Spleen (tissue), 11 donors: ENCODE data around the gene KLF12. TPM values are rescaled to one million over a fixed set of nuclear protein-coding genes. Genes with fewer than 3 reads are reported as not detected.

ENCODE experiments used
- DNase-seq: peaks from one replicate; pipeline ENCODE4 v3.0.0-alpha.2; 2020
- H3K27ac ChIP-seq, 8 donors: fragments of 200-600 bp; sonication (generic) in 7 of 8; 1 replicate in 4 of 8; 2 replicates in 4 of 8; pipeline versions ENCODE4 v1.5.0 to v1.8.0; 2016 to 2021; ENCODE audit warnings: inconsistent platforms in 4 of 8, mild to moderate bottlenecking in 4 of 8, moderate library complexity in 1 of 8
- H3K27me3 ChIP-seq, 7 donors: fragments of 200-600 bp; sonication (generic) in 6 of 7; replicated peaks in 1 of 7; 1 replicate in 4 of 7; 2 replicates in 3 of 7; pipeline versions ENCODE4 v1.5.0 to v1.8.0; 2016 to 2021; ENCODE audit warnings: inconsistent platforms in 3 of 7, mild to moderate bottlenecking in 1 of 7
- H3K36me3 ChIP-seq, 6 donors: fragments of 200-600 bp; sonication (generic) in 5 of 6; 1 replicate in 4 of 6; 2 replicates in 2 of 6; pipeline versions ENCODE4 v1.5.0 to v1.8.0; 2016 to 2021; ENCODE audit warnings: inconsistent platforms in 2 of 6
- H3K4me1 ChIP-seq, 6 donors: fragments of 200-600 bp; sonication (generic) in 5 of 6; 1 replicate in 3 of 6; 2 replicates in 3 of 6; pipeline versions ENCODE4 v1.5.0 to v1.8.0; 2016 to 2021; ENCODE audit warnings: inconsistent platforms in 3 of 6
- H3K4me3 ChIP-seq, 8 donors: fragments of 200-600 bp; sonication (generic) in 7 of 8; 1 replicate in 4 of 8; 2 replicates in 4 of 8; pipeline versions ENCODE4 v1.5.0 to v1.8.0; 2016 to 2021; ENCODE audit warnings: inconsistent platforms in 4 of 8, mild to moderate bottlenecking in 4 of 8, moderate library complexity in 2 of 8
- H3K9me3 ChIP-seq, 8 donors: fragments of 200-600 bp; sonication (generic) in 7 of 8; 1 replicate in 4 of 8; 2 replicates in 4 of 8; pipeline versions ENCODE4 v1.5.0 to v1.8.0; 2016 to 2021; ENCODE audit warnings: inconsistent platforms in 4 of 8
- POLR2A ChIP-seq, 3 donors: fragments of 450-650 bp; IDR thresholded peaks; one replicate each; pipeline ENCODE4 v1.5.1; 2017; ENCODE audit warnings: antibody characterized with exemption in 3 of 3, mild to moderate bottlenecking in 1 of 3
- POLR2AphosphoS5 ChIP-seq, 3 donors: sonication (generic); formaldehyde crosslinking; IDR thresholded peaks; one replicate each; pipeline ENCODE4 v1.5.1; 2017; ENCODE audit warnings: antibody characterized with exemption in 3 of 3
- WGBS, 5 donors: extraction: QIAGEN DNeasy Blood & Tissue Kit in 3 of 5; methylation state at CpG; one replicate each; pipeline versions ENCODE4 v1.1.5 to v1.1.7; 2013 to 2018; 5-methylcytosine and 5-hydroxymethylcytosine counted together
- intact Hi-C: fragments of 100-400 bp; cut with DNase I; formaldehyde crosslinking; loops from one replicate; pipeline ENCODE4 v1.15.0; 2023; ENCODE audit warnings: low total_unique reads
- polyA plus RNA-seq, 3 donors: library from polyadenylated mRNA; stranded (reverse); fragments of 200-250 nt; gene quantifications; one replicate each; pipeline ENCODE4 v1.2.1, GENCODE V29; 2013
- total RNA-seq, 7 donors: library from RNA; depleted of rRNA in 3 of 7; stranded (reverse); fragments of >200 nt in 3 of 7; fragmentation: NEBNext Ultra II Directional in 4 of 7; extraction: Animal tissue kit (Norgen Biotek cat#: 25700) in 4 of 7; gene quantifications; one replicate each; pipeline versions ENCODE4 v1.1.0 to v1.2.1, GENCODE V29; 2016 to 2021
- TF ChIP-seq, protein P1 (sequence below), 11 experiments: fragments of 200-600 bp in 7 of 11; fragments of 450-650 bp in 4 of 11; sonication (generic) in 4 of 11; IDR thresholded peaks in 8 of 11; conservative IDR thresholded peaks in 3 of 11; 1 replicate in 7 of 11; 2 replicates in 4 of 11; pipeline versions ENCODE4 v1.4.0 to v1.8.0; 2016 to 2021; ENCODE audit warnings: antibody characterized with exemption in 11 of 11, inconsistent platforms in 4 of 11, mild to moderate bottlenecking in 1 of 11
- donor health status: healthy with polysubstance abuse.
- donor health status: DM: no; HTN: no; CAD: no; lungs with moderate emphysema.
- donor health status: DM: no; HTN: no; CAD: no.
- donor health status: Bipolar disorder and iron deficiency.
- donor health status: healthy.
- donor health status: DM: no; HTN: no; CAD: no.
- donor health status: DM: yes; HTN: yes; CAD: no.

KLF12 gene
- total and polyA plus RNA-seq, 10 donors: 3.8 to 46.0 (median 29.8) TPM

DNA sequence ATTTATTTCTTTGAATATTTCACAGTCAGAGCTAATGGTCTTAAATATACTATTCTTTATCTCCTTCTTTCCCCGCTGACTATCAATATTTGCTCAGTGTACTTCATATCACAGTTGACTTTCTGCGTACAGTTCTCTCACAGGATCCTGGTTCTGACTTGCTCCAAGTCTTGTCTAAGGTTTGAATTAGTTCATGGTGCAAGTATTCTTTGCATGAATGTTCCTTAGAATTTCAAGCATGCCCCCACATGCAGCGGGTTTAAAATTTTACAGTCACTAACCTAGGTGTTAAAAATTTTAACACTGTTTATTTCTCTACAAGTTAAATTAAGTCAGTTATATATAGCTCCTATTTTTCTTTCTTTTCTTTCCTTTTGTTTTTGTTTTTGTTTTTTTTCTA is 20.8 kb upstream of the KLF12 start:
- Histone ChIP-seq H3K27ac (no peak overlapping the region), H3K27me3 (no peaks in the 10 kb centered on the region), H3K36me3 (no peaks in the 10 kb centered on the region), H3K9me3 (no peaks in the 10 kb centered on the region), H3K4me3 (no peak overlapping the region), H3K4me1 (no peaks in the 10 kb centered on the region)
- WGBS, 5 donors: 94 to 99% (median 96%) methylated on average over 3 of the region's 3 CpGs
- intact Hi-C loops: no loop called here
- no peak for TF ChIP-seq POLR2A (IDR thresholded peaks at IDR 0.05)
- no peak for TF ChIP-seq POLR2AphosphoS5 (IDR thresholded peaks at IDR 0.05)
- TF ChIP-seq, protein P1, sequence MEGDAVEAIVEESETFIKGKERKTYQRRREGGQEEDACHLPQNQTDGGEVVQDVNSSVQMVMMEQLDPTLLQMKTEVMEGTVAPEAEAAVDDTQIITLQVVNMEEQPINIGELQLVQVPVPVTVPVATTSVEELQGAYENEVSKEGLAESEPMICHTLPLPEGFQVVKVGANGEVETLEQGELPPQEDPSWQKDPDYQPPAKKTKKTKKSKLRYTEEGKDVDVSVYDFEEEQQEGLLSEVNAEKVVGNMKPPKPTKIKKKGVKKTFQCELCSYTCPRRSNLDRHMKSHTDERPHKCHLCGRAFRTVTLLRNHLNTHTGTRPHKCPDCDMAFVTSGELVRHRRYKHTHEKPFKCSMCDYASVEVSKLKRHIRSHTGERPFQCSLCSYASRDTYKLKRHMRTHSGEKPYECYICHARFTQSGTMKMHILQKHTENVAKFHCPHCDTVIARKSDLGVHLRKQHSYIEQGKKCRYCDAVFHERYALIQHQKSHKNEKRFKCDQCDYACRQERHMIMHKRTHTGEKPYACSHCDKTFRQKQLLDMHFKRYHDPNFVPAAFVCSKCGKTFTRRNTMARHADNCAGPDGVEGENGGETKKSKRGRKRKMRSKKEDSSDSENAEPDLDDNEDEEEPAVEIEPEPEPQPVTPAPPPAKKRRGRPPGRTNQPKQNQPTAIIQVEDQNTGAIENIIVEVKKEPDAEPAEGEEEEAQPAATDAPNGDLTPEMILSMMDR (IDR thresholded peaks at IDR 0.05 in 8 of 11, conservative IDR thresholded peaks at IDR 0.05 in 3 of 11): no peak
- DNase-seq: no peak

GRCh38 chr13:74153316-74153715 is 19.1 kb upstream of the KLF12 start:
- H3K27ac ChIP-seq: no peak overlapping the region
- no peaks in the 10 kb centered on the region for H3K36me3 ChIP-seq
- intact Hi-C loops: no loop called here
- H3K27me3 ChIP-seq: no peaks in the 10 kb centered on the region
- 43 to 88% (median 75%) methylated on average over 2 of the region's 2 CpGs for WGBS, 5 donors
- TF ChIP-seq POLR2AphosphoS5 (IDR thresholded peaks at IDR 0.05) (no peak), POLR2A (IDR thresholded peaks at IDR 0.05) (no peak)
- TF ChIP-seq, protein P1 (IDR thresholded peaks at IDR 0.05 in 8 of 11, conservative IDR thresholded peaks at IDR 0.05 in 3 of 11): no peak
- no peaks in the 10 kb centered on the region for H3K4me1 ChIP-seq
- no peak overlapping the region for H3K4me3 ChIP-seq
- no peak for DNase-seq
- no peaks in the 10 kb centered on the region for H3K9me3 ChIP-seq

DNA sequence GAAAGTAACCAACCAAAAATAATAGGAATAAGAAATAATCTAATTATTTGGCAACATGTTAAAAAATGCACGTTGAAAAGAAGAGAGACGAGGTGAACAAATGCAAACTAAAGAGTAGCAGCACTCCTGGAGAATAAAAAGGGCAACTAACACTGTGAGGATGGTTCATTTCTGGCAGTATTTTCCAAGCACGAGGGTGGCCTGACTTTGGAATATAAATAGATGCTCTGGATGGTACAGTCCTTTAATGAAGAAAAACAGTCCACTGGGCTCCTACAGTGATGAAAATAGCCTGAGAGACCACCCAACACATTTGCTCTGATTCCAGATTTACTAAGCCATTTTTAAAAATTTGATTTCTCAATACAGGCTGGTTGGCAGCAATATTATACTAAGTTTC is 17.7 kb upstream of the KLF12 start:
- WGBS, 5 donors: 49 to 61% (median 53%) methylated on average over 3 of the region's 3 CpGs
- Histone ChIP-seq H3K4me3 (no peak overlapping the region), H3K36me3 (no peaks in the 10 kb centered on the region), H3K9me3 (no peaks in the 10 kb centered on the region), H3K27ac (no peak overlapping the region), H3K27me3 (no peaks in the 10 kb centered on the region), H3K4me1 (no peaks in the 10 kb centered on the region)
- intact Hi-C loops: no loop called here
- TF ChIP-seq POLR2A (IDR thresholded peaks at IDR 0.05) (no peak), POLR2AphosphoS5 (IDR thresholded peaks at IDR 0.05) (no peak)
- TF ChIP-seq, protein P1 (IDR thresholded peaks at IDR 0.05 in 8 of 11, conservative IDR thresholded peaks at IDR 0.05 in 3 of 11): no peak
- no peak for DNase-seq

- TF ChIP-seq POLR2A (IDR thresholded peaks at IDR 0.05) (no peak), POLR2AphosphoS5 (IDR thresholded peaks at IDR 0.05) (no peak)
- TF ChIP-seq, protein P1 (IDR thresholded peaks at IDR 0.05 in 8 of 11, conservative IDR thresholded peaks at IDR 0.05 in 3 of 11): no peak
- Histone ChIP-seq H3K4me3 (no peak overlapping the region), H3K4me1 (no peaks in the 10 kb centered on the region), H3K9me3 (no peaks in the 10 kb centered on the region), H3K27ac (no peak overlapping the region), H3K36me3 (no peaks in the 10 kb centered on the region), H3K27me3 (no peaks in the 10 kb centered on the region)
- intact Hi-C loops: no loop called here
- WGBS, 5 donors: 65 to 83% (median 80%) methylated on average over 1 of the region's 1 CpG
- DNase-seq: no peak
Observed at GRCh38 chr13:74148352-74148751, 14.1 kb upstream of the KLF12 start.
